Non-pigmented ciliary epithelial cell (primary cell): ENCODE data around the gene APLNR.

Source experiments
- DNase-seq: peaks from one replicate; pipeline ENCODE4 v3.0.0-alpha.2; 2010; ENCODE audit warnings: low read depth

APLNR gene

DNA sequence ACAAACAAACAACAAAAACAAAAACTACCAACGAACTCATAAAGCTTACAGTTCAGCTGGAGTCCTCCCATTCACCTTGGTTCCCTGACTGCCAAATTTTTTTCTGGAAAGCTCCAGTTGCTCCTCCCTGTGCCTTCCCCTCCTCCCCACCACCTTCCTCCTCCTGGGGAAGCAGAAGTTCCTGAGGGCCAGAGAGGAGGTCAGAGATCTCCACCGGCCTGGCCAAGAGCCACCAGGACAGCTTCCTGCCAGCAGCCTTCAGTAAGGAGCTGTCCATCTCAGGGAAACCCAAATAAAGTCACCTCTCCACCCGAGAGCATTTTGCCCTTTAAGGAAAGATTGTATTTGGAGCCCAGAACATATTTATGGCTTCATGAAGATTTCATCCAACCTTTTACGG is 20.0 kb downstream of the APLNR start:
- DNase-seq = no peak

DNA sequence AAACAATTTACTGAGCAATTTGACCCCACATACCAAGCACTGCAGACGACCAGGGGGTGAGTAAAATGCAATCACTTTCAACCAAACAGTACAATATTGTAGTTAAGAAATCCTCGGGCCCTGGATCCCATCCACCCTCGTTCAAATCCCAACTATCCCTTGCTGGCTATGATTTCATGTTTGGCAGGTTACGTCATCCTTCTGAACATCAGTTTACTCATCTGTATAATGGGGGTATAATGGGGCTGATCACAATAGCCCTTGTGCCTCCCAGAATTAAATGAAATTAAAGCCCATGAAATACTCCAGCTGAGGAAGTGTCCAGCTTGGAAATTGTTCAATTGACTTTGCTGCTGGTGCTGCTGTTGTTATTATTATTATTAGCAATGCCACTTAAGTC is 20.6 kb downstream of the APLNR start:
- DNase-seq = no peak

DNA sequence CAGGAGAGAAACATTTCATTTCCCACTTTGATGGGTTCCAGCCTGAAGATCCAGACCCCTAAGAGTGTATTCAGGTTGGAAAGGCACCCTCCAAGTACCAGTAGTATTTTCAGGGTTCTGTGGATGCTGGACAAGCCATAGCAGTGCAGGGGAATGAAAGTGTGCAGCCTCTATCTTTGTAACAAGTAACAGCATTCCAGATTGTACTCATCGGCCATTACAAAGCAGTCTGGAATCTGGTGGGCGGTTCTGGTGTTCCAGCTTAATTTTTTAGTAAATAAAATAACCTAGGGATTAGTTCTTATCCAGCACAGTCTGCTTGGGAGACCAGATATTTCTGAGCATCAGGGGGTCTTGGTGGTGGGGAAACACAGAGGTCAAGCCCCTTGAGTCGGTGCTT is 22.6 kb downstream of the APLNR start:
- DNase-seq = peak; percentile 76

DNA sequence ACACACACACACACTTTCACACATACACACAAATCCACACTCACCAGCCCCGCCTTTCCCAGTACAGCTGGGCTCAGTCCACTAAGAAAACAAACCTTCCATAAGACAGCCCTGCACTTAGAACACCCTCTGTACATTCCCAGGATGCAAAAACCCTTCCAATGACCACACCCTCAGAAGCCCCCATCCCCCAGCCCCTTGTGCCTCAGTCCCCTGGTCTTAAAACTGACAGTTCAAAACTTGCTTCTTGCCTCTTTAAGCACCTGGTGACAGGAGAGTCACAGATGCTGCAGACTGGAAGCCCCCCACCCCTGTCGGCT is 23.0 kb downstream of the APLNR start:
- peak; percentile 14 for DNase-seq

DNA sequence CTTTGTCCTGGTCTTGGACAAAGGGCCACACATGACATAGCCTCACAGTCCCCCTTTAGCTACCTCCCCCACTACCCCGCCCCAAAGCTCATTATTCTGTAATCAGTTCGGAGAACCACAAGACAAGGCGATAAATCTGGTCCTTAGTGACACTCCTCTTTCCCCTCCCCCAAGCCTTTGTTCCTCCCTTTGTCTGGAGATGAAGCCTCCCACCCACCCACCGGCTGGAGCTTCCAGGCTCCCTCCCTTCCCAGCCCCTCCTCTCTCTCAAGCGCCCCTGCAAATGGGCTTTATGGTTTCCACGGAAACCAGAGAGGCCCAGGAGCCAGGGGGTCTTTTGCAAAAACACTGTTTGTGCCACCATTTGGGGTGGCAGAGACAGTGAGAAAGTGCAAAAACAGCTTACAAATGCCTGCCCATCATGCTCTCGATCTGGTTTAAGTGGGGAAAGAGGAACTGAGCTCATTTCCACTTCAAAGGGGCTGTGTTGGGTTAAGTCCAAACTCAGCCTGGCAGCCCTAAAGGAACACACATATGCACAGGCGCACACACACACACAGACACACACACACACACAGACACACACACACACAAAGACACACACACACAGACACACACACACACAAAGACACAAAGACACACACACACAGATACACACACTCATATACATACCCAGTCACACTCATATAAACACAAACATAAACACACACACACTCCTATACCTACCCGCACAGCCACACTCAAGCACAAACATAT is 23.5 kb downstream of the APLNR start:
- no peak for DNase-seq

DNA sequence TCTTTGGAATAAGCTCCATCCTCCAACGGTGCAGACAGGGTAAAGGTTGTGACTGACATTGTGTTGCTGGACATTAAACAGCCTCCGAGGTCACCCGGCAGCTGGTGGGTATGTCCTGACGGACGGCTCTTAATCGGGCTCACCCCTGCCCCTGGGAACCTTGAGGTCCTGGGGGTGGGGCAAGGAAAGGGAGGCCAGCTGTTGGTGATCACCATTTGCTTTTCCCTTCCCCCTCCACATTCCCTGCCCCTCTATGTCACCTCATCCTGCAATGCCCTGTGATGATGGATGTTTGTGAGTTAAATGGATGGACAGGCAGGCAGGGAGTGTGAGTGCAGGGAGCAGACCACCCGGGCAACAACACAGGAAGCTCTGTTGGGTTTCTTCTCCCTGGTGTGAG is 26.3 kb downstream of the APLNR start:
- no peak for DNase-seq

DNA sequence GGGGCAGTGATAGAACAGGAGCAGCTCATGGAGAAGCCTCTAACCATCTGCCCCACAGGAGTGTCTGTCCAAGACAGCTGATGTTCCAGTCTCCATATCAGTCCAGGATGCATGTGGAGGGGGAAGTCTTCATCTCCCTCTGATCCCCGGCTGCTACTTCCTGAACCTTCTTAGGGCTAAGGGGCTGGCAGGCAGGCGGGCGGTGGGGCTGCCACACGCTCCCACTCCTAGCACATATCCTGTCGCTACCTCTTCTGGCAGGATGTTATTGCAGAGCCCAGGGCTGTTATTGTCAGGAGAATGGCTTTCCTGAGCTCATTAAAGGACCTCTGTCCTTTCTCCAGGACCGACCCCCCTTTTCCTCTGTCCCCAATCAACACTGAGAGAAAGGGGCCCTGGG is 29.9 kb downstream of the APLNR start:
- DNase-seq = no peak

DNA sequence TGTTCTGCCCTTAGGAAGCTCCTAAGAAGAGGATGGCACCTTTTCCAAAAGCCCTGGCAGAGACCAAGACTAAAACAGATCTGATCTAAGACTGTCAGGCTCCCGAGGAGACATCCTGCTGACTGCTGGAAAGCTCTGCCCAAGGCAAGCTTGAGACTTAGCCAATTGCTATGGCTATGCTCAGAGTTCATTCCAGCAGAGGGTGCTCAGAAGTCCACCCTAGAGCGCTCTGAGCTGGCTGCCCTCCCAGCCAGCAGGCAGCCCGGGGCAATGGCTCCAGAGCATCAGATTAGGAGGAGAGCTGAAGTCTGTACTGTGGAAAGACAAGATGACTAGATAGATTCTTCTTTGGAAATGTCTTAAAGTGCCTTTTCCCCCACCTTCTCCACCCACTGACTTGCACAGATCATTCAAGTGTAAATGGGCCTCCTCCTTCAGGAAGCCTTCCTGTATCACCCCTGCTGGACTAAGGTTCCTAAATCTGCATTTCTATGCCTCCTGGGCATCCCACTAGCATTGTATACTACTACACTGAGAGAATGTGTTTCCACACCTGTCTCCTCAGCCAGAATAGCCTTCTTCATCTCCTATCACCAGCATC is 31.9 kb downstream of the APLNR start:
- peak; percentile 10 for DNase-seq

DNA sequence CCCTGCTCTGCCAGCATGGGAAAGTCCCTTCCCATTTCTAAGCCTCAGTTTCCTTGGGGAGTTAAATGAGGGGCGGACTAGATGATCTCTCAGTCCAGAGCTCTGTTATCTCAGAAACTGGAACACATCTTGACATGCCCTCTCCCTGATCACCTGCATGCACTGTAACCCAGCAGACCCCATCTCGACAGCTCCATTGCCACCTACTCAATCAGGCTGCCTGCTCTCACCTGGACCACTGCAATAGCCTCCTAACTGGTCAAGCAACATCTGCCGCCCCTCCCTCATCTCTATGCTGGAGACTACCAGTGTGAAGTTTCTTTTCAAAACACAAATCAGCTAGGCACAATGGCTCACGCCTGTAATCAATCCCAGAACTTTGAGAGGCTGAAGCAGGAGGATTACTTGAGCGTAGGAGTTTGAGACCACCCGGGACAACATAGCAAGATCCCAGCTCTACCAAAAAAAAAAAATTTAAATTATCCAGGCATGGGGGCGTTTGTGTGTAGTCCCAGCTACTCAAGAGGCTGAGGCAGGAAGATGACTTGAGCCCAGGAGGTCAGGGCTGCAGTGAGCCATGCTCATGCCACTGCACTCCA is 33.1 kb downstream of the APLNR start:
- no peak for DNase-seq

DNA sequence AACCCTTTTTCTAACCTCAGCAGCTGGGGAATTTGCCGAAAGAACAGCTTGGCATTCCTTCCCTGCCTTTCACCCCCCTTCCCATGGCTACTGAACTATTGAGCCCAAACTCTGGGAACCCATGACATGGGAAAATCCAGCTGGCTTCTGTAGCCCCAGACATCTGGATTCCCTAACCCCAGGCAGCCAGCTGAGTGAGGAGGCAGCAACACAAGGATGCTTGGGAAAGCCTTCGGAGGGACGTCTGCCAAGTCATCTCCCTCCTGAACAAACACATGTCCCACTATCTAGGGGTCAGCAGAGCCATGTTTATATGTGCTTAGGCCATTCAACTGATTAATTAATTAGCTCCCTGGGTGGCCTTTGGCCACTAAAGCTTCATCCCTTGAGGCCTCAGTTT is 33.7 kb downstream of the APLNR start:
- no peak for DNase-seq

DNA sequence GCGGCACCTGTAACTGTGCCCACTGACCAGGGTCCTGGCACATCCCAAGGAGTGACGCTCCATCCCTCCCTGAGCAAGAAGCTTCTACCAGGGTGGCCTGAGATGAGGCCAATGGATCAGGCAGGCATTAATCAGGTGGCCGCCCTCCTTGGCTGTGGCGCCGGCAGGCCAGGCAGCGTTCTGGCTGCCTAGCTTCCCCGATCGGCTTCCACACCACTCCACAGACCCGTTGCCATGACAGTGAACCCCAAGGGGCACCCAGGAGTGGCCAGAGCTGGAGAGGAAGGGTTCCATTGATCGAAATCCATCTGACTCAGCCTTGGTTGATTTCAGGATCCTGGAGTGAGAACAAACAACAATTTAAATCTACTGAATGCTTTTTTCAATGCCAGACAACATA is 34.8 kb downstream of the APLNR start:
- no peak for DNase-seq

DNA sequence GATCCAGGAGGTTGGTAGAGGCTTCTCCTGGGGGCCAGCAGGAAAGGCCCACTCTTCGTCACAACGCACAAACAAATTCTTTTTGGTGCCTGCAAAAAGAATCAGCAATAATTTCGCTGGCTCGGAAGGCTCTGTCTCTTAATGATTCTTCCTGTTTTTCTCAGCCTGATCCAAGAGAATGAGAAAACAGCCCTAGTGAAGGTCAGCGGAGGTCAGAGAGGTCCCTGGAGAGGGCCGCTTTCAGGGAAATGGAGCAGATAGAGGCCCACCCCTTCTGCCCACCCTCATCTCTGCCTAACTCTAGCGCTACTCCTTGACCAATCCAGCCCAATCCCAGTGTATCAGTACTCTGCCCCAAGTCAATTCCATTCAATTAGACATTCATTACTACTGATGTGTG is 36.1 kb downstream of the APLNR start:
- DNase-seq = no peak

DNA sequence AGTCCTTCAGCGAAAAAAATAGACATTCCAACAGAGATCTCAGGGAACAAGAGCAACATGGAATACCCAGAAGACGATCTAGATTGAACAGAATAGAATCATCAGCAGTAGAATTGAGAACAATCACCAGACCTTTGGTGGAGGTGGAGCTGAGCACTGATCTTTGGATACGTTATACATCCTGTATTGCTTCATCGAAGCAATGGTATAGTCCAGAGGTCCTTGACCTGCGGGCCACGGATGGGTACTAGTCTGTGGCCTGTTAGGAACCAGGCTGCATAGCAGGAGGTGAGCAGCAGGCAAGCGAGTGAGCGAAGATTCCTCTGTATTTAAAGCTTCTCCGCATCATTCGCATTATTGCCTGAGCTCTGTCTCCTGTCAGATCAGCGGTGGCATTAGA is 37.7 kb downstream of the APLNR start:
- no peak for DNase-seq

DNA sequence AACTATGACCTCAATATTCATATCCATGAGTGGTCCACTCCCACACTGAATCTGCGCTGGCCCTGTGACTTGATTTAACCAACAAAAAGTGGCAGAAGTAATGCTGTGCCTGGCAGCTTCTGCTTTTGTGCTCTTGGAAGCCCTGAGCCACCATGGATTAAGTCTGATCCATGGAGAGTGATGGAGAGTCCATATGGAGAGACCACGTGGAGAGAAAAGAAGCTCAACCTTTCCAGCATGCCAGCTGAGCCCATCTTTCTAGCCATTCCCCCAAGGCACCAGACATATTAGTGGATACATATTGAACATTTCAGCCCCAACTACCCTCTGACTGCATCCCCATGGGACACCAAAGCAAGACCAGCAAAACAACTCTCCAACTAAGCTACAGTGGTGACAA is 39.3 kb downstream of the APLNR start:
- DNase-seq = no peak

DNA sequence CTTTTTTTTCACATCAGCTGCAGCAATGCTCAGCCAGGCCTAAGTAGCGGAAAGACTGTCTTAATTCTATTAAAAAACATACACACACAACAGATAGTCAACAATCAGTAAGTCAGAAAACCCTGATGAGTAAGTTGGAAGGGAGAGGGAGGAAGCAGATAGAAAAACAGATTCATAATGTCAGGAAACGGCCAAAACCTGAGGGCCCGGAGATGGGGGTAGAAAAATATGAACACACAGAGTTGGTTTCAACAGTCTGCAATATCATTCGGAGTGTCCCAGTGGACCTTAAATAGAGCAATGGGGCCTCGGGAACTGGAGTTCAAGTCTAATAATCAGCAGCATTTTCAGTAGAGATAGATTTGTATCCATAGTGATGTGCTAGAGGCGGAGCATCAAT is 40.5 kb downstream of the APLNR start:
- no peak for DNase-seq

DNA sequence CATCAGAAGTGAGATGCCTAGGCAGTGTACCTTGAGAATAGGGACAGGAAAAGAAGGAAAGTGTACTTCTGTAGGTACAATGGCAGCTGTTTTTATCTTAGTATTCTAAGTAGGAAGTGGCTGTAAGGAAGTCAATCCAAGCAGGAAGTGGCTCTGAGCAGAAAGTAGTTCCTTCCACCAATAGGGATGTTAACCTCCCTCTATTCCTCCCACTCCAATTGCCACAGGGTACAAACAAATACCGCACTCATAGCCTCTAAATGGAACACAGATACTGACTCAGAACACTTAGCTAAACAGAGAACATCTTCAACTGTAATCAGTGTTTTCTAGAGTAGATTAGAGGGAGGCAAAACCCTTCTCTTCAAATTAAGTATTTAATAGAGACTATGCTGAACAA is 44.7 kb downstream of the APLNR start:
- DNase-seq = no peak

DNA sequence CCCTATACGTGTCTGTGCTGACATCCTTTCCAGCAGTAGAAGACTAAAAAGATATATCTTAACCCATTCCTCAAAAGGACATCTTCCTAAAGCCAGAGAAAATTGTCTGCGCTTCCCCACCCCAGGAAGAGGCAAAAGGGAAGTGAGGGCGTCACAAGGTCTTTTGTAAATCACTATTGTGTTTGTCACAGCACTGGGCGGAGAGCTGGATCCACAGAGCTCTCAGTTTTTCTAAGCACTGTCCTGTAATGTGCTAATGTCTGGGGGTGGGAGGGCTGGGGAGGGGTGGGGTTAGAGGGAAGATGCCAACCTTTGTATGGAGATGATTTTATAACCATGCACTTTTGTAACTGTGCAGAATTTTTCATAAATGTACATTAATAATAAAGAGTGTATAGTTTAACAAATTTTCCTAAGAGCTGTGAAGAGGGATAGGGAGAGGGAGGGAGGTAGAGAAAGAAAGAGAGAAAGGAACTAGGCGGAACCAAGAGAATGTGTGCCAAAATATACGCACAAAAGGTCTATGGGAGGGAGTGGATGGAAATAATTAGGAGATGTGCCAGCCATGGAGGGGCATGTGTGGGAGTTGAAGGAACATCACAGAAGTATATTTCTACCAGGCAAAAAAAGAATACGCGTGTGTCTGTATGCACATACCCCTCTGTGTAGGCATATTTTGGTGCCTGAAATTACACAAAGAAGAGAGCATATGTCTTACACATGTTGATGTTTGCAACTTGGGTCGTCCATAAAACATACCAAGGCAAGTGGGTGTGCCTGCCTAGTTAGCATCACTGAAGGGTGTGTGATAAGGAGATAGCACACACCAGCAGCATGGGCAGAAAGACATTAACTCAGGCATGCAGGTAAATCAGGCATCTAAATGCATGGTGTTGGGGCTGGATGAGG is 45.5 kb downstream of the APLNR start:
- no peak for DNase-seq

DNA sequence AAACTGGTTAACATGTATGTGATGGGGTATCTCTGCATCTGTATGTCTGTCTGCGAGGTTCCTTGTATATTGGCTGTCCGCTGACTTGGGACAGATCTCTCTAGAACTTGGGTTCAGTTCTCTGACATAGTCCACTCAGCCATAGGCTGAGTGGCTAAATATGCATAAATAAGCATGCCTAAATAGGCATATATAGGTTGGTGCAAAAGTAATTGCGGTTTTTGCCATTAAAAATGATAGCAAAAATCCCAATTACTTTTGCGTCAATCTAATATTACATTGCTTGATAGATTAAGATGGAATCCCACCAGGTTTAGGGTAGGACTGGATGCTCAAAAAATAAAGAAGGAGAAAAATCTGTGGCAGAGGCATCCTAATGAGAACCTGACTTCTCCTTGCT is 46.5 kb downstream of the APLNR start:
- DNase-seq = no peak
